Suprapubic skin (tissue), 4 donors: Measurements from ENCODE around the gene CCND1. TPM values are rescaled to one million over a fixed set of nuclear protein-coding genes. Genes with fewer than 3 reads are reported as not detected.
"Not testable (repeated sequence)": the region's sequence is repeated elsewhere in the genome, so short reads cannot be mapped to it uniquely, and the experiment has no call there.

Source experiments
- DNase-seq, 2 donors: peaks; one replicate each; pipeline ENCODE4 v3.0.0-alpha.2; 2019; ENCODE audit warnings: low spot score in 2 of 2
- H3K27ac ChIP-seq: fragments of 200-600 bp; sonication (generic); one replicate; pipeline ENCODE4 v1.5.1; 2019
- H3K27me3 ChIP-seq: fragments of 200-600 bp; sonication (generic); one replicate; pipeline ENCODE4 v1.5.1; 2019
- H3K36me3 ChIP-seq: fragments of 200-600 bp; sonication (generic); one replicate; pipeline ENCODE4 v1.5.1; 2019
- H3K4me1 ChIP-seq: fragments of 200-600 bp; sonication (generic); one replicate; pipeline ENCODE4 v1.5.1; 2019
- H3K4me3 ChIP-seq: fragments of 200-600 bp; sonication (generic); one replicate; pipeline ENCODE4 v1.5.1; 2019; ENCODE audit warnings: mild to moderate bottlenecking
- H3K9me3 ChIP-seq: fragments of 200-600 bp; sonication (generic); one replicate; pipeline ENCODE4 v1.5.1; 2019
- CTCF ChIP-seq, 2 donors: fragments of 200-600 bp in 1 of 2; fragments of 450-650 bp in 1 of 2; sonication (generic) in 1 of 2; IDR thresholded peaks; one replicate each; pipeline ENCODE4 v1.5.1; 2016 to 2019; ENCODE audit warnings: antibody characterized with exemption in 2 of 2, mild to moderate bottlenecking in 1 of 2, moderate library complexity in 1 of 2
- EP300 ChIP-seq: sonication (generic); formaldehyde crosslinking; IDR thresholded peaks from one replicate; pipeline ENCODE4 v1.6.1; 2017; ENCODE audit warnings: antibody characterized with exemption
- POLR2A ChIP-seq, 2 donors: fragments of 450-650 bp; IDR thresholded peaks; one replicate each; pipeline ENCODE4 v1.6.1; 2017; ENCODE audit warnings: antibody characterized with exemption in 2 of 2, mild to moderate bottlenecking in 2 of 2, moderate library complexity in 2 of 2
- POLR2AphosphoS5 ChIP-seq, 3 donors: sonication (generic); formaldehyde crosslinking; IDR thresholded peaks; one replicate each; pipeline ENCODE4 v1.6.1; 2017; ENCODE audit warnings: antibody characterized with exemption in 3 of 3
- WGBS: methylation state at CpG from one replicate; pipeline ENCODE4 v1.1.5; 2018; 5-methylcytosine and 5-hydroxymethylcytosine counted together
- total RNA-seq, 4 donors: library from RNA; depleted of rRNA; stranded (reverse); fragments of >200 nt; gene quantifications; one replicate each; pipeline ENCODE4 v1.1.0, GENCODE V29; 2016

Gene CCND1
- total RNA-seq, 4 donors from 2014 or later, result 161 to 340 (median 270) TPM

- H3K27ac ChIP-seq, result no peak overlapping the region
- TF ChIP-seq CTCF (IDR thresholded peaks at IDR 0.05) (no peak), POLR2AphosphoS5 (IDR thresholded peaks at IDR 0.05) (no peak), EP300 (no peak), POLR2A (IDR thresholded peaks at IDR 0.05) (no peak)
- 66% methylated on average over 8 of the region's 8 CpGs for WGBS
- DNase-seq, result no peak
- H3K27me3 ChIP-seq, result peaks cover 7% of the 10 kb centered on the region
- no peaks in the 10 kb centered on the region for H3K9me3 ChIP-seq
- no peaks in the 10 kb centered on the region for H3K36me3 ChIP-seq
- H3K4me3 ChIP-seq, result no peak overlapping the region
- peaks cover 7% of the 10 kb centered on the region for H3K4me1 ChIP-seq
These were observed 44.4 kb downstream of the CCND1 start for GRCh38 chr11:69685348-69685747.

GRCh38 chr11:69686452-69686851, 45.5 kb downstream of the CCND1 start:
- no peak overlapping the region for H3K27ac ChIP-seq
- no peak for TF ChIP-seq POLR2AphosphoS5 (IDR thresholded peaks at IDR 0.05)
- no peak for TF ChIP-seq CTCF (IDR thresholded peaks at IDR 0.05)
- TF ChIP-seq POLR2A (IDR thresholded peaks at IDR 0.05), result no peak
- no peak for TF ChIP-seq EP300
- H3K9me3 ChIP-seq, result no peaks in the 10 kb centered on the region
- WGBS, result 72% methylated on average over 11 of the region's 13 CpGs
- peaks cover 7% of the 10 kb centered on the region for H3K27me3 ChIP-seq
- H3K4me1 ChIP-seq, result peaks cover 7% of the 10 kb centered on the region
- H3K36me3 ChIP-seq, result no peaks in the 10 kb centered on the region
- H3K4me3 ChIP-seq, result no peak overlapping the region
- DNase-seq, result no peak

GRCh38 chr11:69686856-69687255, 45.9 kb downstream of the CCND1 start:
- Histone ChIP-seq H3K9me3 (no peaks in the 10 kb centered on the region), H3K27ac (no peak overlapping the region), H3K27me3 (peaks cover 9% of the 10 kb centered on the region), H3K36me3 (no peaks in the 10 kb centered on the region), H3K4me3 (no peak overlapping the region), H3K4me1 (peaks cover 7% of the 10 kb centered on the region)
- DNase-seq, result no peak
- 76% methylated on average over 7 of the region's 8 CpGs for WGBS
- TF ChIP-seq EP300 (no peak), POLR2A (IDR thresholded peaks at IDR 0.05) (no peak), POLR2AphosphoS5 (IDR thresholded peaks at IDR 0.05) (no peak), CTCF (IDR thresholded peaks at IDR 0.05) (no peak)

GRCh38 chr11:69687969-69688771, 47.2 kb downstream of the CCND1 start:
- not testable (repeated sequence) for H3K36me3 ChIP-seq, DNase-seq, H3K9me3 ChIP-seq, H3K27ac ChIP-seq, H3K4me1 ChIP-seq, H3K4me3 ChIP-seq
- peaks cover 15% of the 10 kb centered on the region for H3K27me3 ChIP-seq
- 59% methylated on average over 5 of the region's 5 CpGs for WGBS

GRCh38 chr11:69689484-69690319, 48.7 kb downstream of the CCND1 start:
- Histone ChIP-seq H3K27ac (no peak overlapping the region), H3K36me3 (no peaks in the 10 kb centered on the region), H3K4me1 (peaks cover 7% of the 10 kb centered on the region), H3K4me3 (no peak overlapping the region), H3K9me3 (no peaks in the 10 kb centered on the region), H3K27me3 (peaks cover 26% of the 10 kb centered on the region)
- WGBS, result 86% methylated on average over 5 of the region's 5 CpGs
- no peak for DNase-seq
- TF ChIP-seq POLR2AphosphoS5 (IDR thresholded peaks at IDR 0.05) (no peak), EP300 (no peak), CTCF (IDR thresholded peaks at IDR 0.05) (no peak), POLR2A (IDR thresholded peaks at IDR 0.05) (no peak)
